ENCODE measurements around the gene LRP5.

Gene LRP5

DNA sequence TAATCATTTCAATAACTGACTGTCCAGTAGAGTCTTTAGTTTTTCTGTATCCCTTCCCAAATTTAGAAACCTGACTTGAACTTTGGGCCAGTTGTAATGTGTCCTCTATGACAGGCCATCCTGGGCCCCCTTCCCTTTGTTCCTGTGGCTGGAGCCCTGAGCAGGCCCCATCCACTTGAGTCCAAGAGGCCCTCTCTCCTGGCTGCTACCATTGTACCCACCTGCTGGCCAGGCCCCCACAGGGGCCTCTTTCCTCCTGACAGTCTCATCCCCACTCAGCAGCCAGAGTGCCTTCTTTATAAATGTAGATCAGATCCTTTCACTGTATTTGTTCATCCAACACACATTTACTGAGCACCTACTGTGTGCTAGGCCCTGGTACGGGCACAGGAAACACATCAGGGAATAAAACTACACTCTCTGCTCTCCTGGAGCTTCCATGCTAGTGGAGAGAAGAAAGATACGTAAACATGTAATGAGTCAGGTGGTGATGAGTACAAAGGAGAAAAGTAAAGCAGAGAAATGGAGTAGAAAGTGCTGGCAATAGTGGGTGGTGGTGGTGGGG, 2.7 kb upstream of the LRP5 start:
- no peak for DNase-seq

DNA sequence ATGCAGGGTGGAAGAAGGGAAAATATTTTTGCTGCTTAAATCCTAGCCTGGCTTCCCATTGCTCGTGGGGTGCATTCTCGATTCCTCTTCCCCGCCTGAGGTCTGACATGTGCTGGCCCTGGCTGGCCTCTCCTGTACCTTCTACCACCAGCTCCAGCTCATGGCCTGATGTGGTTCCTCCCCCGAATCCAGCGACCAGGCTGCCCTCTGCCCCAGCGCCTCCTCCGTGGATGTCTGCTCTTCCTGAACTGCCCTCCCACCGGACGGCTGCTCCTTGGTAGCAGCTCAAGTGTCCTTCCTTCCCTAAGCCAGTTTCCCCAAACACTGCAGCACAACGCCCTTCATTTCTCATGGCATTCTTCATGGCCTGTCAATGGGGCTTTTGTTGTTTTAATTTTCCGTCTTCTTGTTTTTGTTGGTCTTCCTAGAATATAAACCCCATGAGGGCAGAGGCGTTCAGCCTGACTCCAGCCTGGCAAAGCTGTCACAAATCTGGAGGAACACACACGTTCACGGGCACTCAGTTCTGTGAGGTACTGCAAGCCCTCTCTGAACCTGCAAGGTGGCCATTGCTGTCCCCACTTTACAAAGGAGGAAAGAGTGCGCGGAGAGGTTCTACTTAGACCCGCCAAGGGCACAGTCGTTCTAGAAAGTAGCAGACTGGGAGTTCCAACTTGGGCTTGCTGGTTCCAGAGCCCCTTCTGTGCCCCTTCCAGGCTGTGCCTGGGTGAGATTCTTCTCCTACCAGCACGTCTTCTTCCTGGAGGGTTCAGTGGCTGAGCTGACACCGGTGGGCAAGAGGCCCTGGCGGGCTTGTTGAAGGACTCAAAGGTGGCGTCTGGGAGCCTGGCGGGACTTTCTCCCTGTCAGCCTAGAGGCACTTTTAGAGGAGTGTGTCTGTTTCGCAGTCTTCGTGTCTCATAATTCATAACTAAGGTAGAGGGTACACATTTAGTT, 953 bp upstream of the LRP5 start:
- DNase-seq = no peak

DNA sequence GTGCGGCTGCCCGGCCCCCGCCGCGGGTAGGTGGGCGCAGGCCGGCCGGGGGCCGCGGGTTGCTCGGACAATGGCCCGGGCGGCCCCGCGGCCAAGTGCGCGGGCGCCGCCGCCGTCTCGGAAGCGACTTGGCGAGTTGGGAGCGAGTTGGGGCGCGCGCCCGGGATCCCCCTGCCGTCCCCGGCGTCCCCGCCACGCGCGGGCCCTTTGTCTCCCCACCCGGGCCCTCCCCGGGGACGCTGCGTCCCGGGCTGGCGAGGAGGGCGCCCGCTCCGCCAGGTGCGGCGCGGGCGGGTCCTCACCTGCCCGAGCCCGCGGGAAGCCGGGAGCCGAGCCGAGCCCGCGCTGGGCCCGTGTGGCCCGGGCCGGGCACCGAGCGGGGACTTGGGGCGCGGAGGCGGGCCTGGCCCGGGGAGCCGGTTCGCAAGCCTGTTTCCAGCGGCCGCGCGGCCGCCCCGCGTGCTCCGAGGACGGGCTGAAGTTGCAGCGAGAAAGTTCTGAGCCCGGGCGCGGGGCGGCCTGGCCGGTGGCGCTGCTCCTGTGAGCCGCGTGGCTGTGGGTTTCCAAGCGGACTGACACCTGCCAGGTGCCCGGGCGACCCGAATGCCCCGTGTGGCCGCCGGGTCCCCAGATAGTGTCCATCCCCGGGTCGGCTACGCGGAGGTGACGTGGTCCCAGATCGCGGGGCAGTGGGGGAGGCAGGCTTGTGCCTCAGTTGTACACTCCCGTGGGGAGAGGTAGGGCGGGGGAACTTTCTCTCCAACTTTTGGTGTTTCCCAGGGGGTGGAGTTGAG, 586 bp downstream of the LRP5 start:
- no peak for DNase-seq

DNA sequence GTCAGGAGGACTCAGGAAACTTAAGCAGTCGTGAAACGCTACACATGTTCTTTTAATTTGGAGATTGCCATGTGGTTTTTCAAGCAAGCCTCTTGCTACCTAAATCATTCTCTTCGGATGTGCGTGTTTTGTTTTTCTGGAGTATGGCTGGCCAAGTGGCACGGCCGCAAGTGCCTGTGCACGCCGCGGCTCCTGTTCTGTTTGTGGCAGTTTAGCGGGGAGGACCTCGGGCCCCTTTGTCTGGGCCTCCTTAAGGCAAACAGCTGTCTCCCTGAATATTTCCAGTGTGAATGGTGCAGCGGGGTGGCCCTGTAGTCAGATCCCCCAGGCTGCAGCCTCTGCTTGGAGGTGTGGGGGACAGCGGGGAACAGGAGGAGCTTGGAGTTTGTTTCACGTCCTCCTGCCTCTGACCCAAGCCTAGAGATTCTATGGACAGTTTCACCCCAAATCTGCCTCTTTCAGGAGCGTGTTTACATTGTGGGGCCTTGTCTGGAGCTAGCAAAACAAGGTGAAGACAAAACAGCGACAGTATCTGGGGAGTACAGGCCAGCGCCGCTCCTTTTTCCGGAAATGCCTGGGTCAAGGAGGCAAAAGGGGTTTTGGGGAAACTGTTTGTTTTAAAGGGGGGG, 1.3 kb downstream of the LRP5 start:
- no peak for DNase-seq

DNA sequence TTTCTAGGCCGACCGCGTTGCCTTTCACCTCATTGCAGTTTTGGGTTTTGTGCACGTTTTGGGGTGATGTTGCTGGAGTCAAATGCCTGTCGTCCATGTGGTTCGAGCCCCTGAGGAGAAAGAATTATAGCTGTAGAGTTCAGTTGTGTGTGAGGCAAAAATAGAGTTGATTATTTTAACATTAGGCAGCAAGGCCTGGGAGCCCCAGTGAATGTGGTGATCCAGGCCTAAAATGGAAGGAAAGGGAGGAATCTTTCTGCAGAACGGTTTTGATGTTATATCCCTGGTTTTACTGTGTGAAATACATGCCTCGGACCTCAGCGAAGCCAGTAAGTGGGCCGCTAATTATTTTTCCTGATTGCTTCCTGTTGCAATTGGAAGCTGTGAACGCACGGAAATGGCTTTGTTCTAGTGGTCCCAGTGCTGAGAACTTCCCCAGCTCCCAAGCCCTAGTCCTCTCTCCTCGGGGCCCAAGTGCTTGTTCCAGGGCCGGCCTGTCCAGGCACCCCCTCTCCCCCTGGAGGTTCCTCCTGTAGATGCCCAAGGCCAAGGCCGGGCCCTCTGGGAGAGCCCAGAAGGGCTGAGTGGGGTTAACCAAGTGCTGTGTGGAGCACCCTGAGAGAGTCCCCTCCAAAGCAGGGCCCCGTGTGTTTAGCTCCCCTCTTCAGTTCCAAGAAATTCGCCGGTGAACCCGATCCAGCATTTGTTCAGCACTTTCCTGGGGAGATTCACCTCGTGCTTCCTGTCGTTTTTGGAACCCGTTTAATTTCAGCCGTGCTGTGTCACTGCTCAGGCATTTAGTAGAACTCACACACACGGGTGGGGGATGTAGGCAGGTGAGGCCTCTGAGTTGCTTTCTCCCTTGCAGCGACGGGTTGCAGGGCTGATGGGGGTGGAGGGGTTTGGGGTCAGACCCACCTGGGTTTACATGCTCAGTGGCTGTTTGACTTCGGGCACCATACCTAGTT, 2.1 kb downstream of the LRP5 start:
- DNase-seq = no peak

DNA sequence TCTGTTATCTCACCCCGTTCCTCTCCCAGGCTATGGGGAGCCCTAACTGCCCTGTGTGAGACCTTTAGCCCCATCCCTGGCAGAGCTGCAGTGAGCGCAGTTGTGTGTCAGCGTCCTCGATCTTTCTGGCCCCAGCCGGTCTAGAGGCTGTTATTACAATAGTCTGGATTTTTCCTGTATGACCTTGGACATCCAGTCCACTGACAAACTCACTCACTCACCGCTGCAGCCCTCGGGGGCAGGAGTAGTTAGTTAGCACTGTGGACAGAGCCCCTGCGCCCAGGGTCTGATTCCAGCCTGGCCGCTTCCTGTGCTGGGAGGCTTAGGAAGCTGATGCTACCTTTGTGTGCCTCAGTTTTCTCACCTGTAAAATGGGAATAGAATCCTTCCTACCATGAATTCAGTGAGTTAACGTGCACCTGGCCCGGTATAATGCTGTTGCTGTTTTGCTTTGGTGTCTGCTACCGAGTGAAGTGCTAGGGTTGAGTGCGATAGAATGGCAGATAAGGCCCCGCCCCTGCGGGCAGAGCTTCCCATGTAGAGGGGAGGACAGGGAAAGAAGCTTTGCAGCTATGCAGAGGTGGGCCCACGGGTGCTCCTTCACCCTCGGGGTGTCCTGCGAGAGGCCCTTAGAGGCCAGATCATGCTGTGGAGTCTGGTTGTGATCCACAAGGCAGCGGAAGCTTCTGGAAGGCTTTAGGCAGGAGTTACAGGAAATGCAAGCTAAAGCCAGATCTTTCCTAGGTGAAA, 3.0 kb downstream of the LRP5 start:
- no peak for DNase-seq

DNA sequence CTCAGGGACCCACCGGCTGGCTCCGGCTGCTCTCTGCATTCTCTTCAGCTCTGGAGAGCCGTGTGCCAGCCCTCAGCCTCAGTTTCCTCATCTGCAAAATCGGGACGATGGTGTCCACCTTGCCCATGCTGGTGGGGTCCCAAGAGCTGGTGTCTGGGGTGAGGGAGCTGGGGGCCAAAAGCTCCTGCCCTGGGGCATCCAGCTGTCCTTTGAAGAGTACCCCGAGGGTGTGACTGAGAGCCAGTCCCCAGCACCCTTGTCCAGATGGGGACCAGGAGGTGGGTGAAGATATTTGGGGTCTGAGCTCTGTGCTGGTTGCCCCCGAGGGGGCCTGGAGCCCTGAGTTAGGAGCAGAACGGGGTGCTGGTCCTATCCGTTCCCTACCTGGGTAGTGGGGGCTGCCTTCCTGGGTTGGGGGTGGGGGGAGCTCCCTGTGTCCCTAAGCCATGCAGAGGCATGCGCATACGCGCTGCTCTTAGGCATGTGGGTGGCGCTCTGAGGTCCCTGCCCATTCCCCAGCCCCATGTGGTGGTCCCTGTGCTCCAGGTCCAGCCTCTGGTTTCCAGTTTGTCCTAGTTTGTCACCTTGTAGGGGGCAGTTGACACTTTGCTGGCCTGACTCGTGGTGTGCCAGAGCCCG, 4.9 kb downstream of the LRP5 start:
- no peak for DNase-seq

DNA sequence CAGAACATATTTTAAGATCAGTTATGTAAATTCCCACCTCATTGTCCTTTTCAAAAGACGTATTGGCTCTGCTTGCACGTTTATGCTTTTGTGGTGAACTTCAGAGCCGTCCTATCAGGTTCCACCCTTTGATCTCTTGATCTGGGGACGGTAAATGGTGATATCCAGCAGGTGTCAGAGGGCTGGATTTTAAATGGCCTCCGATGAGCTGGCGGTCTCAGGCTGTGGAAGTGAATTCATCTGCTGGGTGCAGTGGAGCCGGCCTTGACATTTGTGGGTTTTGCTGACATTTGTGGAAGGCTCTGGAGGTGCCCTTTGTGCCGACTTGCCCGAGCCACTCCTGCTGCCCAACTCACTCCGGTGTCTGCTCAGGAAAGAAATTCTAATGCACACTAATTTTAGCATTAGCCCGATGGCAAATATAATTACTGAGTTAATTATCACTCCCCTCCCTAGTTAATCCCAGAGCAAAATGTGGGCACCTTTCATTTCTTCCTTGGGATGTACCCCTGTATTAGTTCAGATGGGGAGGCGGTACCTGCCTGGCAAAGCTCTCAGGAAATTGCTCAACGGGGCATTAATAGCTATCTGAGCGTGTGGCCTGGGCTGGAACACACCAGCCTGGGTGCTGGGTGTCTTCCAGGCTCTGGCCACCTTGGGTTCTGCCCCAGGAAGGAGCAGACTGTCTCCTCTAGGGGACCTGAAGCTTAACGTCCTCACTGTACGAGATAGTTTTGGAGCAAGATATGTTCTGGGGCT, 9.1 kb downstream of the LRP5 start:
- DNase-seq = no peak

DNA sequence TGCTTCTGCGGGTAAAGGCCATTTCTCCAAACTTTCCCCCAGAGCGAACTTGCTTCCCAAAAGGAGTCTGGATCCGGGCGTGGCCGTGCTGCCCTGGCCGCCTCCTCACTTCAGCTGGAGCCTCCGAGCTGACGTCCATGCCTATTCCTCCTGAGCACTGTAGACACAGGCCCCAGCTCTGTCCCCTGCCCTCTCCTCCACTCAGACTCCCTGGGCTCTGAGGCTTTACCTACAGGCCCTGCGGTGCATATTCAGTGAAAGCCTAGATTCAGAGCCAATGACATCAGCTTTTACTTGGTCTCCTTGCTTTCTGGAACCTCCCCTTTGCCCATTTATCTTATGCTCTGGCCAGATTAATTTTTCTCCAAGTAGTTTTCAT, 9.7 kb downstream of the LRP5 start:
- no peak for DNase-seq

DNA sequence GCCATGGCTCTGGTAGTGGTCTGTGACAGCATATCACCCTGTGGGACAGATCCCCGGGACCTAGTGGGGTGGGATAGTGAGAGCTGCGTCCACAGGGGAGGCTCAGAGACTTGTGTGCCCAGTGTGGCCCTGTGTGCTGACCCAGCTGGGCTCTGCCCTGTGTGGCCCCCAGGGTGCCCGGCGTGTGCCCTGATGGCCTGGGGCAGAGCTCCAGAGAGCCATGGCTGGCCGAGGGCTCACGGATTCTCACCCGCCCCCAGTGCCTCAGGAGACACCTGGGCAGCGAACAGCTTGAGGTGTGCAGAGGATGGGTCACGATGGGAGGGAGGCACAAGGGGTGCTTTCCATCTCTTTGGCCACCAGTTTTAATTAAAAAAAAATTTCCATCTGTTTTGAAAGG, 11.8 kb downstream of the LRP5 start:
- no peak for DNase-seq

DNA sequence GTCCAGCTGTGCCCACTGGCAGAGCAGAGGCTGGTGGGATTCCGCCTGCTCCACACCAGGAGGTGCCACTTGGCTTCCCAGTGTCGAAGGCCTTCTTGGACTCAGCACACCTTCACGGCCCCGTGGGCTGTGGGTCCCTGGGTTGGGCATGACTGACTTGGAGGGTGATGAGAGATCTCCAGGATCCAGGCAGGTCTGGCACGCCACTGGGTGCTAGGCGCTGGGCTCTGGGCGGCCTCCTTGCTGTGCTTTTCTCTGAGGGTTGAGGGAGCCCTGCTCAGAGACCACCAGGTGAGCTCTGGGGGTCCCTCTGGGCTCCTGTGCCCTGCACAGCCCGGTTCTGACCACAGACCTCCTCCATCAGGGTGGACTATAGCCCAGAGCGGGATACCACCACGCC, 12.3 kb downstream of the LRP5 start:
- DNase-seq = no peak

DNA sequence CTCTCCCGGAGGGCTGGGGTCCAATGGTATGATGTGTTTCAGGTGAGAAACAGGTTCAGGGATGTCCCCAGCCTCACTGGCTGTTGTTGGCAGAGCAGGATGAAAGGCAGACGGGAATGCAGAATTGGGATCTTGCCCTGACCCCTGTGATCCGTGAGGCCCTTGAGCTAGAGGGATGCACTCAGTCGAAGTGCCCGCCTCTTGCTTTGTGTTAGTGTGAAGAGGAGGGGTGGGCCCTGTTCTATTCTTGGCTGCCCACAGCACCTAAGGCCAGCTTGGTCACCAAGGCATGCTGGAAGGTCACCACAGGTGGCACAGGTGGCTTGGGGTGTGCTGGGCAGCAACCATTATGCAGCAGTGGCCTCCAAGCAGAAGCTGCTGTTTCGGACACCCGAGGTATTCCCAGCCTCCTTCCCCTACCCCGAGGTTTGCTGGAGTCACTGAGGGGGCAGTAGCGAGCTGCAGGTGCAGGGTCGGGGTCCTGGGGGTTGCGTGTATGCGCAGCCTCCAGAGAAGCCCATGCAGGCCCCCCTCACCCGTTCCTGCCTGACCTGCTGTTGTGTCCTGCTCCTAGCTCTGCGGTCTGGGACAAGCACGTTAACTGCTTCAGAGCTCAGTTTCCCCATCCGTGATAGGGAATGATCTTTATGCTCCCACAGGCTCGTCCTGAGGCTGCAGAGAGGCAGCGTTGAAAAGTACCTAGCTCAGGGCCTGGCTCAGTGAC, 13.0 kb downstream of the LRP5 start:
- DNase-seq = no peak

DNA sequence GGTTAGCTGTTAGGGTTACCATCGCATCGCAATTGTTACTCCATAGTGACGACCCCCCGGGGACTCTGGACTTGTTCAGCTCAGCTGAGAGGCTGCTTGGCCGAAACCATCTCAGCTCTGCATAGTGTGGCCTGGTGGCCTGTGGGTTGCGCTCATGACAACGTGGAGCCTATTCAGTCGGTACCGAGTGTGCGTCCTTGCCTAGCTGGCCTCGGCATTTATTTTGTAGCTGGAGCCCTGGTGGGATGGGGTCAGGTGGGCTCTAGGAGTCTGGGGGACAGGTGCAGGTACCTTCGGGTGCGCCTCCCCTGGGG, 13.5 kb downstream of the LRP5 start:
- no peak for DNase-seq

DNA sequence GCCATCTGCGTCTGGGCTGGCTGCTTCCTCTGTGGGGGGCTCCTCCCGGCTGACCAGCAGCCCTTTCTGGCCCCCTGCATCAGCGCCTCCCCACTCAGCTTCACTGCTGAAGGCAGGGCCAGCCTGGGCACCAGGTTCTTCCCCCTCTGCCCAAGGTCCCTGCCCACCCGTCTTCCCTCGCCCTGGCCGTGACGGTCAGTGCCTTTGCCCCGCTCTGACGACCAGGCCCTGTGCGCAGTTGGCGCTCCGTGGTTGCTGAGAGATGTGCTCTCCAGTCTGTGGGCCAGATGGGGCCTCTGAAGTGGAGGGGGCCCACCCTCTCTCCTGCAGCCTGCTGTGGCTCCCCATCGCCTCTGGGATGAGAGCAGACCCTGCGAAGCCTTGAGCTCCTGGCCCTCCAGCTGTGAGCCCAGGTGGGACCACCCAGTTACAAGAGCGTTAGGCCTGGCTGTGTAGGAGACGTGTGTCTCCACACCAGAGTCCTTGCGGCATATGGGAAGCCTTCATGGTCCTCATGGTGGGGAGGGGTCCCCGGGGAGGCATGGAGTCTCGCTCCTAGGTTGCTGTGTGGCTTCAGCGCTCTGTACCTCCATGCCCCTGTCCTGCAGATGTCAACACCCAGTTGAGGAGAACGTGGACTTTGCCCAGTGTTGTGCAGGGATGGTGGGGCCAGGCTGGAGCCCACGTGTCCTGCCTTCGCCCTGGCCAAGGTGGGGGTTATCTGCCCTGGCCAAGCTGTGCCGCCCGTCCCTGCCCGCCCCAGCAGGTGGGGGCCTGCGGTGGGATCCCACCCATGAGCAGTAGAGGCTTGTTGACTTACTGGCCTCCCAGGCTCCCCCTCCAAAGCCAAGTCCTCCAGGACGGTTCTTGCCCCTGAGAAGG, 14.2 kb downstream of the LRP5 start:
- no peak for DNase-seq

DNA sequence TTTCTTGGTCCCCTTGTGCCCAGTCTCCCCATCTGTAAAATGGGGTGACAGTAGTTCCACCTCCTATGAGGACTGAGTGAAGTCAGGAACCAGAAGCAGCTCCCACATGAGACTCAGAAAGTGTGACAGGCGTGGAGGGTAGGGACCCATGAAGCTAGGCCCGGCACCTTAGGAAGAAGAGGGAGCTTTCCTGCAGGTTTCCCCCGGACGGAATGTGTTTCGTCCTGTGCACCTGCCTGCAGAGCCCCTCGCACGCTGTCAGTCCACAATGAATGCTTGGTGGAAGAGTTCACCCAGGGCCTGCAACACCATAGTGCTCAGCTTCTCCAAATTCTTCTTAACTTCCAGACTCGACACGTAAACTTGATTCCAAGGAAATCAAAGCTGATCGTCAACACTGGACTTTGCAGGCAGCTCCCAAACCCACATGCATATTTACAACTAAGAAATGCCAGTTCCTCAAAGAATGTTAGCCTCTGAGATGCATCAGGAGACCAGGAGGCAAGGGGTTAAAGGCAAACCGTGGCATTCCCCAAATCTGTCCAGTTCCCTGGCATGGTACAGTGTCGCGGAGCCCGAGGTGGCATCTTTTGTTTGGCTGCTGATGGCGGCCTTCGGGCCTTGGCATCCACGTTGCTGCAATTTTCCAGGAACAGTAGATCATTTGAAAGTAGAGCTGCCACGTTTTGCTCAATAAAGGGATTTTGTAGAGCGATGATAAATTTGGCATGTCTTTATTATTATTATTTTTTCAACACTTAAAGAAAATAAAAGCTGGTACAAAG, 15.4 kb downstream of the LRP5 start:
- no peak for DNase-seq

DNA sequence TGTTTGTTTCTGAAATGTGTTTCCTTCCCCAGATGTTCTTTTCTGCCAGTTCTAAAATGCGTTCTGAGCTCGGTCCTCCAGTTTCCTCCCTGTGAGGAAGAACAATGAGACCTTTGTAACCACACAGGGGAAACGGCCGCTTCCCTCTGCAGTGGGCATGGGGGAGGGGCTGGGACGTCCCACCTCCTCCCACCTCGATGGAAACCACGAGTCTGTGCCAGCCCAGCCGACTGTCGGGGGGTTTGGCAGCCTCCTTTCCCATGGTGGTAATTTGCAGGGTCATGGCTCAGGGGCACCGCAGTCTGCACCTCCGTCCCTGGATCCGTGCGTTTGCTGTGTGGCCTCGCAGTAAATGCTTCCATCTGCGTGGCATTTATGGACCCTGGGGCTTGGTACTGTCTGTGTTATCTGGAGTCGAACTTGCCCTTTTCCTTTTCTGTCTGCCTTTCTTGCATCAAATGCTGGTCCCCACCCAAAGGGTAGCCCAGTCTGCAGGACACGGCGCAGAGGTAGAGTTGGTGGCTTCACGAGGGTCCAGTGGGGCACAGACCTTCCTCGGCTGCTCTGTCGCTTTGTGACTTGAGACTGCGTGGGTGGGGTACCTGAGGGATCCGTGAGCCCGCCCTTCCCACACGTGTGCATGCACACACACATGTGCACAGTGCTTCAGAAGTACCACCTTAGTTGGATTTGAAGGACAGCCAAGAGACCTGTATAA, 16.1 kb downstream of the LRP5 start:
- DNase-seq = peak; percentile 12

DNA sequence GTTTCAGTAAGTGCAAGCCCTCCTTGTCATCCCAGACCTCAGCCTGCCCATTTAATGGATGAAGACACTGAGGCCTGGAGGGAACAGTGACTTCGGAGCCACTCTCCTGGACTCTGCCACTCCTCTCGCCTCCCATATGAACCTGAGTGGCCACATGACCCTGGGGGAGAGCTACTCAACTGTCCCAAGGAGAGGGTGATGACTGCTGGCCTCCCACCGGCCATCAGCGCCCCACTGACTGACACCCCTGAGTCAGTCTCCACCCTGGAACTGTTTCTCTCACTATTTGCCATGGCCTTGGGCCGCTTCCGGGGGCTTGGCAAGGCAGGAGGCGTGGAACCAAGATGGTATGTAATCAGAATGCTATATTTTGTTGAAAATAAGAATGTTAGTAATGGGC, 17.1 kb downstream of the LRP5 start:
- no peak for DNase-seq
